K562 (cell line): ENCODE data around the gene NUDT22. TPM values are rescaled to one million over a fixed set of nuclear protein-coding genes. Genes with fewer than 3 reads are reported as not detected.
A peak's percentile ranks its signal among the peaks of the same experiment; 100 is the strongest.

Experiments
- ATAC-seq: fragments of 200-7000 bp; cut with Tn5 transposase; 3 replicates; pipeline ENCODE4 v1.9.1; 2020; ENCODE audit warnings: moderate library complexity
- BruUV-seq: library from RNA; stranded (reverse); fragments of 400-500 nt; replicated peaks from 2 replicates; lab custom pipeline; 2021; lab: Mats Ljungman, UMichigan
- CTCF ChIA-PET: fragments of 300-600 bp; formaldehyde crosslinking; extraction: SDS; loops from one replicate; lab custom pipeline; 2021; ENCODE audit warnings: low intra/inter-chr PET ratio; lab: Yijun Ruan, JAX
- POLR2A ChIA-PET: fragments of 300-600, 350-650 bp; sonication (Branson Sonifier 250); formaldehyde crosslinking; extraction: SDS; loops from one replicate; lab custom pipeline; 2021; ENCODE audit warnings: antibody characterized with exemption, inconsistent platforms; lab: Yijun Ruan, JAX
- DNase-seq, 4 experiments: peaks; one replicate each; pipeline versions ENCODE4 v3.0.0 to v3.0.0-alpha.2; 2011 to 2018; ENCODE audit warnings: low spot score in 3 of 4, mixed read lengths in 3 of 4; ENCODE audit errors: extremely low read depth in 1 of 4
- FAIRE-seq: peaks from 2 replicates; lab custom pipeline; 2011; peaks lifted over from hg19 to GRCh38; lab: Jason Lieb, UNC
- H2AFZ ChIP-seq: 2 replicates; pipeline ENCODE4 v1.6.0; 2011; ENCODE audit warnings: low read depth, low read length, control low read depth, inconsistent platforms
- H3K27ac ChIP-seq: fragments of 200-600 bp; 3 replicates; pipeline ENCODE4 v1.8.0; 2011; ENCODE audit warnings: low read depth, mild to moderate bottlenecking, control low read depth, inconsistent platforms, low read length, moderate library complexity, mixed read lengths; ENCODE audit errors: extremely low read depth
- H3K27me3 ChIP-seq, 2 experiments: fragments of 300-600 bp in 1 of 2; 2 replicates in 1 of 2; 3 replicates in 1 of 2; pipeline versions ENCODE4 v1.6.0 to v1.8.0; 2011; ENCODE audit warnings: inconsistent platforms in 2 of 2, low read length in 2 of 2, mild to moderate bottlenecking in 1 of 2, mixed read lengths in 1 of 2, moderate library complexity in 1 of 2; ENCODE audit not compliant: control insufficient read depth in 2 of 2, insufficient read depth in 2 of 2
- H3K36me3 ChIP-seq: fragments of 300-600 bp; 3 replicates; pipeline ENCODE4 v1.8.0; 2011; ENCODE audit warnings: mild to moderate bottlenecking, low read length, inconsistent platforms; ENCODE audit not compliant: control insufficient read depth, insufficient read depth
- H3K4me1 ChIP-seq, 2 experiments: fragments of 200-600 bp in 1 of 2; replicated peaks in 1 of 2; 2 replicates in 1 of 2; 3 replicates in 1 of 2; pipeline versions ENCODE4 v1.5.1 to v1.8.0; 2011; ENCODE audit warnings: inconsistent platforms in 2 of 2, low read length in 2 of 2, mild to moderate bottlenecking in 1 of 2, mixed read lengths in 1 of 2, moderate library complexity in 1 of 2; ENCODE audit not compliant: control insufficient read depth in 2 of 2, insufficient read depth in 2 of 2
- H3K4me2 ChIP-seq: 2 replicates; pipeline ENCODE4 v1.6.1; 2011; ENCODE audit warnings: low read length, control low read depth, inconsistent platforms, mixed read lengths; ENCODE audit not compliant: insufficient read depth
- H3K4me3 ChIP-seq: fragments of 200-600 bp; sonication (generic), shearing (Covaris generic); 2 replicates; pipeline ENCODE4 v1.5.1; 2016; ENCODE audit warnings: control low read depth, inconsistent platforms
- H3K79me2 ChIP-seq: fragments of 200-600 bp; 3 replicates; pipeline ENCODE4 v1.8.0; 2011; ENCODE audit warnings: low read length, inconsistent platforms; ENCODE audit not compliant: control insufficient read depth, insufficient read depth
- H3K9ac ChIP-seq, 2 experiments: 2 replicates each; pipeline versions ENCODE4 v1.6.0 to v1.6.1; 2011; ENCODE audit warnings: low read depth in 2 of 2, low read length in 2 of 2, control low read depth in 1 of 2, inconsistent platforms in 1 of 2, mild to moderate bottlenecking in 1 of 2, mixed read lengths in 1 of 2; ENCODE audit not compliant: insufficient read depth in 1 of 2
- H3K9me1 ChIP-seq: one replicate; pipeline ENCODE4 v1.6.0; 2011; ENCODE audit warnings: inconsistent platforms, mild to moderate bottlenecking, low read length, moderate library complexity; ENCODE audit not compliant: control insufficient read depth, insufficient read depth
- H3K9me3 ChIP-seq: replicated peaks from 2 replicates; pipeline ENCODE4 v1.5.1; 2011; ENCODE audit warnings: low read depth, low read length, inconsistent platforms; ENCODE audit not compliant: control insufficient read depth, insufficient read depth
- H4K20me1 ChIP-seq: replicated peaks from 2 replicates; pipeline ENCODE4 v1.6.1; 2011; ENCODE audit warnings: low read length, inconsistent platforms, mixed read lengths; ENCODE audit not compliant: control insufficient read depth, insufficient read depth
- BRCA1 ChIP-seq, 2 experiments: fragments of 450-650 bp in 1 of 2; sonication (generic) in 1 of 2; formaldehyde crosslinking in 1 of 2; IDR thresholded peaks; 2 replicates each; pipeline versions ENCODE4 v1.5.0 to v1.6.1; 2017 to 2020; ENCODE audit warnings: mild to moderate bottlenecking in 1 of 2, missing genetic modification reagents in 1 of 2
- C11orf30 ChIP-seq: fragments of 450-650 bp; IDR thresholded peaks from 2 replicates; pipeline ENCODE4 v1.6.1; 2016; ENCODE audit warnings: low read depth, mild to moderate bottlenecking
- FOXJ3 ChIP-seq: sonication (generic); formaldehyde crosslinking; IDR thresholded peaks from 2 replicates; pipeline ENCODE4 v1.4.0; 2020; ENCODE audit warnings: mild to moderate bottlenecking, missing genetic modification reagents
- KDM4B ChIP-seq, 2 experiments: fragments of 450-650 bp in 1 of 2; sonication (generic) in 1 of 2; IDR thresholded peaks; 2 replicates each; pipeline ENCODE4 v1.6.1; 2016 to 2017; ENCODE audit warnings: borderline replicate concordance in 2 of 2, antibody characterized with exemption in 1 of 2, low read depth in 1 of 2, mild to moderate bottlenecking in 1 of 2
- NCOR1 ChIP-seq: fragments of 450-650 bp; IDR thresholded peaks from 2 replicates; pipeline ENCODE4 v1.6.1; 2016; ENCODE audit warnings: mild to moderate bottlenecking, moderate library complexity
- ZFP30 ChIP-seq: fragments of 250-450 bp; sonication (Bioruptor Pico); IDR thresholded peaks from 2 replicates; pipeline ENCODE4 v1.8.0; 2022; ENCODE audit warnings: moderate library complexity, mild to moderate bottlenecking, inconsistent platforms, borderline replicate concordance
- ZNF24 ChIP-seq: fragments of 450-650 bp; IDR thresholded peaks from 2 replicates; pipeline ENCODE4 v1.6.1; 2016
- WGBS: fragments of 100-300 bp; shearing (Covaris generic); methylation state at CpG from one replicate; pipeline ENCODE4 v1.1.6; 2016; ENCODE audit warnings: low coverage, mixed read lengths; ENCODE audit not compliant: insufficient coverage; ENCODE audit errors: missing lambda C conversion rate; 5-methylcytosine and 5-hydroxymethylcytosine counted together
- in situ Hi-C: fragments of 300-500 bp; cut with MboI; formaldehyde crosslinking; loops from 4 replicates; pipeline ENCODE4 v1.15.0; 2018; ENCODE audit warnings: inconsistent platforms, mixed read lengths
- intact Hi-C: fragments of 100-400 bp; cut with micrococcal nuclease; formaldehyde crosslinking; loops from 2 replicates; pipeline ENCODE4 v1.14.2; 2022
- polyA plus RNA-seq, 8 experiments: library from polyadenylated mRNA; depleted of rRNA in 4 of 8; stranded (reverse) in 5 of 8; unstranded in 3 of 8; fragments of >200 nt; fragmentation: Nextera tagmentation in 2 of 8; fragmentation: Illumina TruSeq in 1 of 8; extraction: Ambion mirVana in 2 of 8; extraction: Trizol in 1 of 8; gene quantifications; 2 replicates each; pipeline versions ENCODE4 v1.2.1 to v1.2.3, GENCODE V29; 2011 to 2014; ENCODE audit warnings: inconsistent platforms in 1 of 8, missing spikeins in 1 of 8
- total RNA-seq, 7 experiments: library from RNA; depleted of rRNA in 6 of 7; stranded (reverse); fragments of >200 nt in 6 of 7; fragmentation: Illumina TruSeq in 2 of 7; extraction: Trizol in 2 of 7; gene quantifications; 2 replicates each; pipeline versions ENCODE4 v1.2.1 to v1.2.3, GENCODE V29; 2011 to 2021; ENCODE audit warnings: low replicate concordance in 1 of 7

The NUDT22 gene
- total and polyA plus RNA-seq, 9 of the 15 experiments (the other 6 are each of a cell fraction or from before 2014, with no cell fraction given): 6.3 to 92.6 (median 37.4) TPM

- 94% methylated on average over 9 of the region's 9 CpGs for WGBS
- Histone ChIP-seq H2AFZ (no peak overlapping the region), H3K36me3 (peaks cover 93% of the 10 kb centered on the region), H3K27me3 (no peaks in the 10 kb centered on the region), H3K4me3 (no peak overlapping the region), H4K20me1 (peaks cover 3% of the 10 kb centered on the region; the same call in 1 of the 2 replicates), H3K27ac (no peak overlapping the region), H3K79me2 (peaks cover 15% of the 10 kb centered on the region), H3K9me3 (no peaks in the 10 kb centered on the region), H3K9me1 (no peaks in the 10 kb centered on the region), H3K4me2 (no peak overlapping the region), H3K4me1 (0 out of 5 replicates have a peak, but pooled peaks cover 0 to 3% of the 10 kb centered on the region in 2 experiments), H3K9ac (peak overlapping the region in 1 of 2 experiments; percentile 7; a peak in 1 of 4 replicates)
- no TSS peak for BruUV-seq
- intact Hi-C loops: no loop called here
- CTCF ChIA-PET: no interaction called here
- in situ Hi-C loops: no loop called here
- DNase-seq (no peak), ATAC-seq (no peak), FAIRE-seq (no peak)
- TF ChIP-seq BRCA1 (IDR thresholded peaks at IDR 0.05) (no peak), BRCA1 (CRISPR knock-in tag; IDR thresholded peaks at IDR 0.05) (no peak), C11orf30 (no peak), ZNF24 (no peak), ZFP30 (CRISPR knock-in tag) (no peak), FOXJ3 (CRISPR knock-in tag) (no peak), KDM4B (IDR thresholded peaks at IDR 0.05; ENCODE audit: borderline replicate concordance in 2 of 2, low read depth in 1 of 2) (no peak), NCOR1 (no peak)
- POLR2A ChIA-PET: interaction anchor here (0.6 to 2.5 kb wide), 6 partner anchors 9 to 66 kb away, joined by 3 to 13 read pairs (median 5); partner anchors contain the start of genes FERMT3 and STIP1
Observed at GRCh38 chr11:64196626-64197025, 29.4 kb upstream of the NUDT22 start.
